ENCODE measurements around the gene EDARADD.
A peak's percentile ranks its signal among the peaks of the same experiment; 100 is the strongest.
"Not testable (repeated sequence)": the region's sequence is repeated elsewhere in the genome, so short reads cannot be mapped to it uniquely, and the experiment has no call there.

Gene EDARADD

GRCh38 chr1:236495467-236496112 lies 101.5 kb downstream of the EDARADD start:
- Mint-ChIP-seq H3K27me3 (peaks cover 8% of the 10 kb centered on the region), H3K9me3 (no peaks in the 10 kb centered on the region), H3K27ac (no peak overlapping the region), H3K4me1 (ENCODE audit: low read depth) (peaks cover 12% of the 10 kb centered on the region), H3K4me3 (no peak overlapping the region), H3K36me3 (ENCODE audit: low read depth) (no peaks in the 10 kb centered on the region)
- DNase-seq, result no peak

- H3K4me1 Mint-ChIP-seq (ENCODE audit: low read depth), result peaks cover 11% of the 10 kb centered on the region
- H3K27me3 Mint-ChIP-seq, result no peaks in the 10 kb centered on the region
- H3K36me3 Mint-ChIP-seq (ENCODE audit: low read depth), result no peaks in the 10 kb centered on the region
- no peak overlapping the region for H3K4me3 Mint-ChIP-seq
- no peaks in the 10 kb centered on the region for H3K9me3 Mint-ChIP-seq
- no peak overlapping the region for H3K27ac Mint-ChIP-seq
- DNase-seq, result no peak
Observed at GRCh38 chr1:236497908-236498307, 103.8 kb downstream of the EDARADD start.

- DNase-seq, result no peak
- Mint-ChIP-seq H3K4me1 (ENCODE audit: low read depth) (peaks cover 14% of the 10 kb centered on the region), H3K36me3 (ENCODE audit: low read depth) (no peaks in the 10 kb centered on the region), H3K27me3 (no peaks in the 10 kb centered on the region), H3K27ac (no peak overlapping the region), H3K4me3 (no peak overlapping the region), H3K9me3 (no peaks in the 10 kb centered on the region)
Observed at GRCh38 chr1:236501093-236501492, 107.0 kb downstream of the EDARADD start.

- H3K27me3 Mint-ChIP-seq, result no peaks in the 10 kb centered on the region
- peak overlapping the region; percentile 57 for H3K27ac Mint-ChIP-seq
- peaks cover 18% of the 10 kb centered on the region for H3K4me1 Mint-ChIP-seq (ENCODE audit: low read depth)
- no peak for DNase-seq
- no peaks in the 10 kb centered on the region for H3K36me3 Mint-ChIP-seq (ENCODE audit: low read depth)
- H3K4me3 Mint-ChIP-seq, result no peak overlapping the region
- H3K9me3 Mint-ChIP-seq, result no peaks in the 10 kb centered on the region
Observed at GRCh38 chr1:236502579-236502971, 108.5 kb downstream of the EDARADD start.

- Mint-ChIP-seq H3K4me3 (peak overlapping the region; percentile 49), H3K4me1 (ENCODE audit: low read depth) (peaks cover 21% of the 10 kb centered on the region), H3K9me3 (no peaks in the 10 kb centered on the region), H3K27me3 (no peaks in the 10 kb centered on the region), H3K27ac (peak overlapping the region; percentile 57), H3K36me3 (ENCODE audit: low read depth) (no peaks in the 10 kb centered on the region)
- no peak for DNase-seq
Observed at GRCh38 chr1:236502972-236503639, 109.0 kb downstream of the EDARADD start.

- H3K27ac Mint-ChIP-seq, result not testable (repeated sequence)
Observed at GRCh38 chr1:236504338-236504737, 110.3 kb downstream of the EDARADD start.

GRCh38 chr1:236507022-236507700 lies 113.1 kb downstream of the EDARADD start:
- peak overlapping the region; percentile 23 for H3K27ac Mint-ChIP-seq
- no peaks in the 10 kb centered on the region for H3K36me3 Mint-ChIP-seq (ENCODE audit: low read depth)
- no peaks in the 10 kb centered on the region for H3K9me3 Mint-ChIP-seq
- H3K4me3 Mint-ChIP-seq, result no peak overlapping the region
- no peak for DNase-seq
- peaks cover 42% of the 10 kb centered on the region for H3K4me1 Mint-ChIP-seq (ENCODE audit: low read depth)
- H3K27me3 Mint-ChIP-seq, result no peaks in the 10 kb centered on the region

More at GRCh38 chr1:236504338-236504737, 110.3 kb downstream of the EDARADD start:
- not testable (repeated sequence) for H3K4me3 Mint-ChIP-seq; H3K9me3 Mint-ChIP-seq; H3K36me3 Mint-ChIP-seq (ENCODE audit: low read depth); H3K27me3 Mint-ChIP-seq; DNase-seq
- H3K4me1 Mint-ChIP-seq (ENCODE audit: low read depth), result peaks cover 32% of the 10 kb centered on the region

GRCh38 chr1:236508593-236509027 lies 114.5 kb downstream of the EDARADD start:
- no peaks in the 10 kb centered on the region for H3K9me3 Mint-ChIP-seq
- H3K27me3 Mint-ChIP-seq, result no peaks in the 10 kb centered on the region
- no peak overlapping the region for H3K4me3 Mint-ChIP-seq
- peaks cover 28% of the 10 kb centered on the region for H3K4me1 Mint-ChIP-seq (ENCODE audit: low read depth)
- peak overlapping the region; percentile 13 for H3K27ac Mint-ChIP-seq
- H3K36me3 Mint-ChIP-seq (ENCODE audit: low read depth), result no peaks in the 10 kb centered on the region
- DNase-seq, result no peak

GRCh38 chr1:236509203-236509602 lies 115.1 kb downstream of the EDARADD start:
- Mint-ChIP-seq H3K27ac (no peak overlapping the region), H3K9me3 (no peaks in the 10 kb centered on the region)

GRCh38 chr1:236509647-236510401 lies 115.7 kb downstream of the EDARADD start:
- Mint-ChIP-seq H3K27me3 (no peaks in the 10 kb centered on the region), H3K27ac (no peak overlapping the region), H3K4me1 (ENCODE audit: low read depth) (peaks cover 28% of the 10 kb centered on the region), H3K36me3 (ENCODE audit: low read depth) (no peaks in the 10 kb centered on the region), H3K9me3 (no peaks in the 10 kb centered on the region), H3K4me3 (no peak overlapping the region)
- no peak for DNase-seq

More at GRCh38 chr1:236509203-236509602, 115.1 kb downstream of the EDARADD start:
- no peaks in the 10 kb centered on the region for H3K36me3 Mint-ChIP-seq (ENCODE audit: low read depth)
- peaks cover 28% of the 10 kb centered on the region for H3K4me1 Mint-ChIP-seq (ENCODE audit: low read depth)
- H3K27me3 Mint-ChIP-seq, result no peaks in the 10 kb centered on the region
- no peak for DNase-seq
- no peak overlapping the region for H3K4me3 Mint-ChIP-seq

- Mint-ChIP-seq H3K9me3 (no peaks in the 10 kb centered on the region), H3K4me1 (ENCODE audit: low read depth) (peaks cover 41% of the 10 kb centered on the region), H3K4me3 (no peak overlapping the region), H3K36me3 (ENCODE audit: low read depth) (no peaks in the 10 kb centered on the region), H3K27me3 (no peaks in the 10 kb centered on the region), H3K27ac (no peak overlapping the region)
- no peak for DNase-seq
Observed at GRCh38 chr1:236511735-236512418, 117.8 kb downstream of the EDARADD start.

GRCh38 chr1:236514703-236515442 lies 120.8 kb downstream of the EDARADD start:
- Mint-ChIP-seq H3K4me1 (ENCODE audit: low read depth) (peaks cover 26% of the 10 kb centered on the region), H3K9me3 (no peaks in the 10 kb centered on the region), H3K27me3 (no peaks in the 10 kb centered on the region), H3K4me3 (no peak overlapping the region), H3K27ac (no peak overlapping the region), H3K36me3 (ENCODE audit: low read depth) (no peaks in the 10 kb centered on the region)
- DNase-seq, result no peak

- H3K4me3 Mint-ChIP-seq, result no peak overlapping the region
- H3K36me3 Mint-ChIP-seq (ENCODE audit: low read depth), result no peaks in the 10 kb centered on the region
- peak overlapping the region; percentile 49 for H3K27ac Mint-ChIP-seq
- no peaks in the 10 kb centered on the region for H3K27me3 Mint-ChIP-seq
- H3K4me1 Mint-ChIP-seq (ENCODE audit: low read depth), result peaks cover 21% of the 10 kb centered on the region
- no peaks in the 10 kb centered on the region for H3K9me3 Mint-ChIP-seq
- DNase-seq, result no peak
Observed at GRCh38 chr1:236515443-236515958, 121.4 kb downstream of the EDARADD start.
